Femur (tissue), 1 donor: ENCODE results near the gene LRRC37B.
"Not testable (repeated sequence)": the region's sequence is repeated elsewhere in the genome, so short reads cannot be mapped to it uniquely, and the experiment has no call there.

Source experiments
- DNase-seq: peaks from one replicate; pipeline ENCODE4 v3.0.0-alpha.2; 2017

Gene LRRC37B

GRCh38 chr17:32006957-32007462, at the start of gene LRRC37B:
Gene LRRC37B (plus strand): TSS chr17:32007383. CDS start chr17:32021393, 14,010 bp downstream.
- DNase-seq, result peak; percentile 93

DNA sequence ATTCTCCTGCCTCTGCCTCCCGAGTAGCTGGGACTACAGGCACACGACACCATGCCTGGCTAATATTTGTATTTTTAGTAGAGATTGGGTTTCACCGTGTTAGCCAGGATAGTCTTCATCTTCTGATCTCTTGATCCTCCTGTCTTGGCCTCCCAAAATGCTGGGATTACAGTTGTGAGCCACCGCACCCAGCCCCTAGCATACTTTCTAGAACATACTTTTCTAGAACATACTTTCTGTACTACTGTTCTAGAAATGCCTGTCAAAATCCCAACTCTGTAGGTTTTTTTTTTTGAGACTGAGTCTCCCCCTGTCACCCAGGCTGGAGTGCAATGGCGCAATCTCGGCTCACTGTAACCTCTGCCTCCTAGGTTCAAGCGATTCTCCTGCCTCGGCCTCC, 43.1 kb upstream of the LRRC37B start:
- DNase-seq, result not testable (repeated sequence)

GRCh38 chr17:31967648-31968047, 39.5 kb upstream of the LRRC37B start:
- no peak for DNase-seq

DNA sequence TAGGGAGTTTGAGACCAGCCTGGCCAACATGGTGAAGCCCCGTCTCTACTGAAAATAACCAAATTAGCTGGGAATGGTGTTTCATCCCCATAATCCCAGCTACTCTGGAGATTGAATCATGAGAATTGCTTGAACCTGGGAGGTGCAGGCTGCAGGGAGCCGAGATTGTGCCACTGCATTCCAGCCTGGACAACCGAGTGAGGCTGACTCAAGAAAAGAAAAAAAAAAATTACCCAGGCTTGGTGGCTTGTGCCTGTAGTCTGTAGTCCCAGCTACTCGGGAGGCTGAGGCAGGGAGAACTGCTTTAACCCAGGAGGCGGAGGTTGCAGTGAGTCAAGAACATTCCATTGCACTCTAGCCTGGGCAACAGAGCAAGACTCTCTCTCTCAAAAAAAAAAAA, 36.8 kb upstream of the LRRC37B start:
- not testable (repeated sequence) for DNase-seq

- not testable (repeated sequence) for DNase-seq
Observed at GRCh38 chr17:31974269-31975071, 32.7 kb upstream of the LRRC37B start.

GRCh38 chr17:31975391-31975790, 31.8 kb upstream of the LRRC37B start:
- not testable (repeated sequence) for DNase-seq

DNA sequence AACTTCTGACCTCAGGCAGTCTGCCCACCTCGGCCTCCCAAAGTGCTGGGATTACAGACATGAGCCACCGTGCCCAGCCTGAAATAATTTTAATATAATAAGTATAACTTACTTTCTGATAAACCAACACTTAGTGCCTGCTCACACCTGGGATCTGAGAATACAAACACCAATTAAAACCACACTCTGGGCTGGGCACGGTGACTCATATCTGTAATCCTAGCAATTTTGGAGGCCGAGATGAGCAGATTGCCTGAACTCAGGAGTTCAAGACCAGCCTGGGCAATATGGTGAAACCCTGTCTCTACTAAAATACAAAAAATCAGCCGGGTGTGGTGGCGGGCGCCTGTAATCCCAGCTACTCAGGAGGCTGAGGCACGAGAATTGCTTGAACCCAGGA, 15.4 kb upstream of the LRRC37B start:
- DNase-seq, result not testable (repeated sequence)

DNA sequence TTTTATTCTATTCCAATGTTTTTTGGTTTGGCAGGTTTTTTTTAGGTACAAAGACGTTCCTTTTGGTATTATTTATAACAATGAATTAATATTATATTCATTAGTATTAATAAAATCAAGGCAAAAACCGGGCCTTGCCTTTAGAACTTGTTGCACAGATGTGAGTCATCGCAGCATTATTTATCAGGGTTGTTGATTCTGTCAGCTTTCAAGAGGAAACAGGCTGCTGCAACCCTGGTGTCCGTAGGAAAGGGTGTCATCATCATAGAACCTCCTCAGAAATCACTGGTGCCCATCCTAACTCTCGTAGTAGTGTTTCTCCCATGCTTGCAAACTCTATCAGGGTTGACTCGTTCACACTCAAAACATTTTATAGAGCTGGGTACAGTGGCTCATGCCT, 10.2 kb upstream of the LRRC37B start:
- DNase-seq, result no peak

GRCh38 chr17:32007463-32008298, 498 bp downstream of the LRRC37B start:
- peak; percentile 50 for DNase-seq

- no peak for DNase-seq
Observed at GRCh38 chr17:32009262-32009542, 2.0 kb downstream of the LRRC37B start.

GRCh38 chr17:32010114-32010513, 2.9 kb downstream of the LRRC37B start:
- DNase-seq, result no peak

- DNase-seq, result no peak
Observed at GRCh38 chr17:32015245-32016013, 8.2 kb downstream of the LRRC37B start.

- DNase-seq, result no peak
Observed at GRCh38 chr17:32016231-32016630, 9.0 kb downstream of the LRRC37B start.

GRCh38 chr17:32019228-32019627, 12.0 kb downstream of the LRRC37B start:
- DNase-seq, result no peak

- no peak for DNase-seq
Observed at GRCh38 chr17:32020943-32021614, 13.9 kb downstream of the LRRC37B start.

DNA sequence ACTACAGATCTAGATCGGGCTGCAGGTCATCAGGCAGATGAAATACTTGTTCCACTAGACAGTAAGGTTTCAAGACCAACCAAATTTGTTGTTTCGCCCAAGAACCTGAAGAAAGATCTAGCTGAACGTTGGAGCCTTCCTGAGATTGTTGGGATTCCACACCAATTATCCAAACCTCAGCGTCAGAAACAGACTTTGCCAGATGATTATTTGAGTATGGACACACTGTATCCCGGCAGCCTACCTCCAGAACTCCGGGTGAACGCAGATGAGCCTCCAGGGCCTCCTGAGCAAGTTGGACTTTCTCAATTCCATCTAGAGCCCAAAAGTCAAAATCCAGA, 14.4 kb downstream of the LRRC37B start:
- no peak for DNase-seq

DNA sequence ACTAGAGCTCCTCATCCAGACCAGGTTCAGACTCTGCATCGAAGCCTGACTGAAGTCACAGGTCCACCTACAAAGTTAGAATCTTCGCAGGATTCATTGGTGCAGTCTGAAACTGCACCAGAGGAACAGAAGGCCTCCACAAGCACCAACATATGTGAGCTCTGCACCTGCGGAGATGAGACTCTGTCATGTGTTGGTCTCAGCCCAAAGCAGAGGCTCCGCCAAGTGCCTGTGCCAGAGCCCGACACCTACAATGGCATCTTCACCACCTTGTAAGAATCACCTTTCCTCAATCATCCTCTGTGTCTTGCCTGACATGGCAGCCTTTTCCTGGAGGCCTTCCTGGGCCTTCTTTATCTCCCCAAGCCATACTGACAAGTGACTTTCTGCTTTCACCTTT, 15.4 kb downstream of the LRRC37B start:
- DNase-seq, result not testable (repeated sequence)

DNA sequence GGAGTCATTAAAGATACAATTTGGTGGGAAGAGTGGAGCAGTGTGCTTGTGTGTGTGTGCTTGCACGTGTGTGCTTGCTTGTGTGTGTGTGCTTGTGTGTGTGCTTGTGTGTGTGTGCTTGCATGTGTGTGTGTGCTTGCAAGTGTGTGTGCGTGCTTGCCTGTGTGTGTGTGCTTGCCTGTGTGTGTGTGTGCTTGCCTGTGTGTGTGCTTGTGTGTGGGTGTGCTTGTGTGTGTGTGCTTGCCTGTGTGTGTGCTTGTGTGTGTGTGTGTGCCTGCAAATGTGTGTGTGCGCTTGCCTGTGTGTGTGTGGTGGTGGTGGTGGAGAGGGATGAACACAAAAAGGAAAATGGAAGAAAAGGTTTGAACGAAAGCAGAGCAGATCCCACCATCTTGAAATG, 20.1 kb downstream of the LRRC37B start:
- DNase-seq, result not testable (repeated sequence)

DNA sequence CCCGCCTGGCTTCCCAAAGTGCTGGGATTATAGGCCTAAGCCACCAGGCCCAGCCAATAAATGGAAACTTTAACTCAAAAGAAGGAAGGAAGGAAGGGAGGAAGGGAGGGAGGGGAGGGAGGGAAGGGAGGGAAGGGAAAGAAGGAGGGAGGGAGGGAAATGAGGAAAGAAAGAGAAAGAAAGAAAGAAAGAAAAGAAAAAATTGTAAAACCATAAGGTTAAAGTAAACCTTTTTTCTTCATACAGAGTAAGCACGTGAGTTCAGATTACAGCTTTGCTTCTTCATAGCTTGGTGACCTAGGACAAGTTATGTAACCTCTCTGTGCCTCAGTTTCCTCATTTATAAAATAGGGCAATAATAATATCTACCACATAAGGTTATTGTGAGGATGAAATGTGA, 26.0 kb downstream of the LRRC37B start:
- no peak for DNase-seq

DNA sequence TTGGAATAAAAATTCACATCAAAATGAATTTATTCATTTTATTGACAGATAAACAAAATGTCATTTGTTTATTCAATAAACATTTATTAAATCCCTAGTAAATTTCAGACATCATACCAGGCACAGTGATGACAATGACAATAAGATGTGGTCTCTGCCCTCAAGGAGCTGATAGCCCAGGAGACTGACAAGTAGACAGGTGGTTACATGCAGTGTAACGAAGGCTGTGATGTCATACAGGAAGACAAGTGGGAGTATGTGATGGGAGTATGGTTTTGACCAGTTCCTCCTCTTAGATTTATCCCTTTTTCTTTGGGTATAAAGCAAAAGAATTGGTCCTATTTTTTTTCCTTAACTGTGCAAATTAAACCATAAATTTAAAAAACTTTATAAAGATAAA, 26.6 kb downstream of the LRRC37B start:
- DNase-seq, result not testable (repeated sequence)

- DNase-seq, result not testable (repeated sequence)
Observed at GRCh38 chr17:32040246-32040645, 33.1 kb downstream of the LRRC37B start.

DNA sequence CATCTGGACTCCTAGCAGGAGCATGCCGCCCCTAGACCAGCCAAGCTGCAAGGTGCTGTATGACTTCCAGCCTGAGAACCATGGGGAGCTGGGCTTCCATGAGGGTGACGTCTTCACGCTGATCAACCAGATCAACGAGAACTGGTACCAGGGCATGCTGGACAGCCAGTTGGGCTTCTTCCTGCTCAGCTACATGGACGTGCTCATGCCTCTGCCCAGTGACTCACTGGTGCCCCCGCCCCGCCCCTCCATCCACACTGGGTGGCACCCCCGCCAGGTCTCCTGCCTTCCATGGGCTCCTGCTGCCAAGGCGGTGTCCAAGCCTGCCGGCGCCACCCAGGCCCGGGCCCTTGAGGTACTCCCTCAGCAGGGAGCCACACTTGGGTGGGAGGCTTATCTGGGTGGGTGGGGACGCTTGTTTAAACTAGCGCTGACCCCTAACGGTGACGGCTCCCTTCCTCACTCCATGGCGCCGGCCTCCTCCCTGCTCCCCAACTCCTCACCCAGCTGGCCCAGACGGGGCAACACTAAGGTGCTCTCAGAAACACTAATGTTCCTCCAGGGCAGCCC, 34.2 kb downstream of the LRRC37B start:
- DNase-seq, result not testable (repeated sequence)
